Caco-2 (cell line): ENCODE measurements around the gene KREMEN2. TPM values are rescaled to one million over a fixed set of nuclear protein-coding genes. Genes with fewer than 3 reads are reported as not detected.

Source experiments
- BruUV-seq: library from RNA; stranded (reverse); fragments of 400-500 nt; replicated peaks from 2 replicates; lab custom pipeline; 2021; lab: Mats Ljungman, UMichigan
- CTCF ChIA-PET: fragments of 300-600 bp; sonication (Branson Sonifier 250); formaldehyde crosslinking; loops from one replicate; lab custom pipeline; 2022; ENCODE audit warnings: antibody characterized with exemption; lab: Charles Lee
- POLR2A ChIA-PET: fragments of 300-600 bp; sonication (Branson Sonifier 250); formaldehyde crosslinking; loops from one replicate; lab custom pipeline; 2022; ENCODE audit warnings: antibody characterized with exemption; lab: Charles Lee
- DNase-seq, 2 experiments: peaks; one replicate each; pipeline versions ENCODE4 v3.0.0 to v3.0.0-alpha.2; 2020 to 2022
- H3K27me3 ChIP-seq: replicated peaks from 2 replicates; pipeline ENCODE4 v1.6.0; 2011; ENCODE audit warnings: low read length; ENCODE audit not compliant: control insufficient read depth, insufficient read depth
- H3K36me3 ChIP-seq: 2 replicates; pipeline ENCODE4 v1.5.1; 2011; ENCODE audit warnings: low read length; ENCODE audit not compliant: control insufficient read depth, insufficient read depth
- H3K4me1 ChIP-seq: fragments of 250-450 bp; sonication (Bioruptor Pico); 2 replicates; pipeline ENCODE4 v1.5.1; 2020; ENCODE audit warnings: mild to moderate bottlenecking
- H3K4me3 ChIP-seq: 2 replicates; pipeline ENCODE4 v1.5.1; 2011; ENCODE audit warnings: low read depth, mild to moderate bottlenecking, control low read depth, low read length
- H3K9me3 ChIP-seq: fragments of 250-450 bp; sonication (Bioruptor Pico); 2 replicates; pipeline ENCODE4 v1.5.1; 2020; ENCODE audit warnings: mild to moderate bottlenecking, moderate library complexity
- H3K27ac Mint-ChIP-seq: one replicate; pipeline ENCODE4 v1.8.0; 2022; ENCODE audit warnings: mixed read lengths; ENCODE audit not compliant: unreplicated experiment
- H3K27me3 Mint-ChIP-seq: one replicate; pipeline ENCODE4 v1.8.0; 2022; ENCODE audit warnings: mixed read lengths; ENCODE audit not compliant: insufficient read depth, unreplicated experiment
- H3K36me3 Mint-ChIP-seq: one replicate; pipeline ENCODE4 v1.8.0; 2022; ENCODE audit warnings: mild to moderate bottlenecking, mixed read lengths; ENCODE audit not compliant: insufficient read depth, unreplicated experiment
- H3K4me1 Mint-ChIP-seq: one replicate; pipeline ENCODE4 v1.8.0; 2022; ENCODE audit warnings: low read depth, mixed read lengths; ENCODE audit not compliant: unreplicated experiment
- H3K4me3 Mint-ChIP-seq: one replicate; pipeline ENCODE4 v1.8.0; 2022; ENCODE audit warnings: mild to moderate bottlenecking, moderate library complexity, mixed read lengths; ENCODE audit not compliant: unreplicated experiment
- H3K9me3 Mint-ChIP-seq: one replicate; pipeline ENCODE4 v1.8.0; 2022; ENCODE audit warnings: mixed read lengths; ENCODE audit not compliant: unreplicated experiment
- CTCF ChIP-seq, 2 experiments: fragments of 200-600 bp in 1 of 2; IDR thresholded peaks; 1 replicate in 1 of 2; 2 replicates in 1 of 2; pipeline versions ENCODE4 v1.5.1 to v1.8.0; 2011 to 2022; ENCODE audit warnings: antibody characterized with exemption in 1 of 2, control low read depth in 1 of 2, inconsistent platforms in 1 of 2, low read depth in 1 of 2, low read length in 1 of 2, mild to moderate bottlenecking in 1 of 2, moderate library complexity in 1 of 2; ENCODE audit not compliant: insufficient read depth in 1 of 2, severe bottlenecking in 1 of 2, unreplicated experiment in 1 of 2
- intact Hi-C: fragments of 100-400 bp; cut with micrococcal nuclease; formaldehyde crosslinking; loops from one replicate; pipeline ENCODE4 v1.10.0; 2022; ENCODE audit not compliant: unreplicated experiment
- total RNA-seq: library from RNA; stranded (reverse); gene quantifications from 2 replicates; pipeline ENCODE4 v1.2.3, GENCODE V29; 2022

KREMEN2 gene
- total RNA-seq, 1 experiment from 2014 or later, result 2.2 TPM

DNA sequence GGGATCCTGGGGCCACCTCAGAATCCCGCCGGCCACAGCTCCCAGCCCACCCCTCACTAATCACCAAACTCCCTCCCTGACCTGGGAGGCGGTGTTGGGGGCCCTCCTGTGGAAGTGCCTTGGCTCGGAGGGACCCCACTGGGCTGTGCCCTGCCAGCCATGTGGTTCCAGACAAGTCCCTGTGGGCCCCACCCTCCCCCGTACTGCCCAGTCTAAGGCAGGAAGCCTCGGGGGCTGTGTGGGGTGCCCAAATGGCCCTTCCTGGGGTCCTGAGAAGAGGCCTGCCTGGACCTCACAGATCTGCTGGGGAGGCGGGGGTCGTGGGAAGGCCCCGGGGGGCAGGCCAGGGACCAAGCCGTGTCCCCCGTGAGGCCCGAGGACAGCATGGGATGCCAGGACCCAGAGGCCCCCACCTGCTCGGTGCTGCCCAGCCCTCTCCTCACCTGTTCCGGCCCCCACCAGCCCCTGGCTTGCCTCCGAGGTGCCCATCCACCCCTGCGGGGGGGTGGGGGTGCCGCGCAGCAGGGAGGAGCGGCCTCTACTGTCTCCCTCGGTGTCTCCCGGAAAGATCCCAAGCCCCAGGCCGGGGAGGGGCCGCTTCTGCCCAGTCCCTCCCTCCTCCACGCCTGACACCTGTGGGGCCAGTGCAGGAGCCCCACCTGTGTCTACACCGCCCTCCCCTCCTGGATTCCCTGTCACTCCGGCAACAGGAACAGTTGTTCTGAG lies 9.3 kb upstream of the KREMEN2 start:
- intact Hi-C loops, result no loop called here
- POLR2A ChIA-PET, result no interaction called here
- Histone ChIP-seq H3K27me3 (no peaks in the 10 kb centered on the region), H3K4me1 (peaks cover 8% of the 10 kb centered on the region; the same call in 1 of the 2 replicates), H3K9me3 (no peaks in the 10 kb centered on the region), H3K4me3 (no peak overlapping the region), H3K36me3 (no peaks in the 10 kb centered on the region)
- no TSS peak for BruUV-seq
- Mint-ChIP-seq H3K36me3 (no peaks in the 10 kb centered on the region), H3K27me3 (no peaks in the 10 kb centered on the region), H3K9me3 (no peaks in the 10 kb centered on the region), H3K4me3 (no peak overlapping the region), H3K4me1 (no peaks in the 10 kb centered on the region), H3K27ac (no peak overlapping the region)
- no peak for TF ChIP-seq CTCF (IDR thresholded peaks at IDR 0.05; ENCODE audit: insufficient read depth in 1 of 2, low read depth in 1 of 2, low read length in 1 of 2, severe bottlenecking in 1 of 2, unreplicated experiment in 1 of 2)
- DNase-seq, result peak in 1 of 2 experiments; percentile 46
- CTCF ChIA-PET, result no interaction called here

- ChIA-PET CTCF (no interaction called here), POLR2A (no interaction called here)
- Mint-ChIP-seq H3K27me3 (no peaks in the 10 kb centered on the region), H3K4me3 (no peak overlapping the region), H3K27ac (no peak overlapping the region), H3K9me3 (no peaks in the 10 kb centered on the region), H3K36me3 (no peaks in the 10 kb centered on the region), H3K4me1 (no peaks in the 10 kb centered on the region)
- Histone ChIP-seq H3K4me3 (no peak overlapping the region), H3K27me3 (no peaks in the 10 kb centered on the region), H3K36me3 (no peaks in the 10 kb centered on the region), H3K4me1 (peaks cover 8% of the 10 kb centered on the region; the same call in 1 of the 2 replicates), H3K9me3 (no peaks in the 10 kb centered on the region)
- DNase-seq, result no peak
- intact Hi-C loops, result no loop called here
- no peak for TF ChIP-seq CTCF (IDR thresholded peaks at IDR 0.05; ENCODE audit: insufficient read depth in 1 of 2, low read depth in 1 of 2, low read length in 1 of 2, severe bottlenecking in 1 of 2, unreplicated experiment in 1 of 2)
- no TSS peak for BruUV-seq
These were observed 8.7 kb upstream of the KREMEN2 start for GRCh38 chr16:2955438-2955778.

DNA sequence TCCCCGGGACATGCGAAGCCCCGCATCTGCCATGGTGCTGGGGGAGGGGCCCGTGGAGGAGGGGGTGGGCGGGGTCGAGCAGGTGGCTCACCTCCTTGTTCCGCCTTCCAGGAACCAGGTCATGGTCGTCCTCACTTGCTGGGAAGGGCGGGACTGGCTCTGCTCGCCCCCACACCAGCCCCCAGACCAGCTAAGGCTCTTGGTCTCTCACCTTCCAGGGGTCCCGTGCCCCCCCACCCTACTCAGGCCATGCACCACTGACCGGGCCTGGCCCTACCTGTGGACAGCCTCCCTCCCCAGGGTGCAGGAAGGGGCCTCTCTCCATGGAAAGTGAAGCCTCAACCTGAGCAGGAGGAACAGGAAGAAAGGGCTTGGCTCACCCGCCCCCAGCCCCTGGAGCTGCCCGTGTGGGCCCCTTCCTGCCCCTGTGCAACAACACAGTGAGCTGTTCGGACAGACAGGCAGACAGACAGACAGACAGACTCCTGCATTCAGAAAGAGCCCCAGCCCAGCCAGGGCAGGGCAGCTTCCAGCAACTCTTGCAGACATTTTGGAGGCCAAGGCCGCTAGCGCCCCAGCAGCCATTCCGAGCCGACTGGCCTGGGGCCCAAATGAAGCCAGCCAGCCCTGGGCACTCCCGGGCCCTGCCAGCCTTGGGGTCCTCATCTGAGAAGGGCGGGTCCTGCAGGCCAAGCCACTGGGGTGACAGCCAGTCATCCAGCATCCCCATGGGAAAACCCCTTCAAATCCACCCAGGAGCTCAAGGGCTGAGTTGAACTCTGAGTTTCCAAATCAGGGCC lies 8.1 kb upstream of the KREMEN2 start:
- POLR2A ChIA-PET, result no interaction called here
- no peak overlapping the region for H3K27ac Mint-ChIP-seq

More for the DNA sequence above, 8.1 kb upstream of the KREMEN2 start:
- Histone ChIP-seq H3K4me3 (no peak overlapping the region), H3K9me3 (no peaks in the 10 kb centered on the region), H3K27me3 (no peaks in the 10 kb centered on the region), H3K4me1 (peaks cover 8% of the 10 kb centered on the region; the same call in 1 of the 2 replicates), H3K36me3 (no peaks in the 10 kb centered on the region)
- Mint-ChIP-seq H3K36me3 (no peaks in the 10 kb centered on the region), H3K9me3 (no peaks in the 10 kb centered on the region), H3K27me3 (no peaks in the 10 kb centered on the region), H3K4me1 (no peaks in the 10 kb centered on the region), H3K4me3 (no peak overlapping the region)
- intact Hi-C loops, result no loop called here
- no peak for TF ChIP-seq CTCF (IDR thresholded peaks at IDR 0.05; ENCODE audit: insufficient read depth in 1 of 2, low read depth in 1 of 2, low read length in 1 of 2, severe bottlenecking in 1 of 2, unreplicated experiment in 1 of 2)
- BruUV-seq, result no TSS peak
- peak in 1 of 2 experiments; percentile 34 for DNase-seq
- CTCF ChIA-PET, result interaction anchor here (0.5 kb wide), 1 partner anchor 81 kb away, joined by 4 read pairs; no protein-coding TSS in a partner anchor
